ENCODE results near the gene RGS17.

DNA sequence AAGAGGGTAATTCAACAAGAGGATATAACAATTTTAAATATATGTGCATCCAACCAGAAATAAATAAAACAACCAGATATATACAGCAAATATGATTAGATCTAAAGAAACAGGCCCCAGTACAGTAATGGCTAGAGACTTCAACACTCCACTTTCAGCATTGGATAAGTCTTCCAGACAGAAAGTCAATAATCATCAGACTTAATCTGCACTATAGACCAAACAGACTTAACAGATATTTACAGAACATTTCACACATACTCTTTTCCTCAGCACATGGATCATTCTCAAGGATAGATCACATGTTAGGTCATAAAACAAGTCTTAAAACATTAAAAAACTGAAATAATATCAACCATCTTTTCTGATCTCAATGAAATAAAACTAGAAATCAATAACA, 65.9 kb downstream of the RGS17 start:
- TF ChIP-seq, protein P1, sequence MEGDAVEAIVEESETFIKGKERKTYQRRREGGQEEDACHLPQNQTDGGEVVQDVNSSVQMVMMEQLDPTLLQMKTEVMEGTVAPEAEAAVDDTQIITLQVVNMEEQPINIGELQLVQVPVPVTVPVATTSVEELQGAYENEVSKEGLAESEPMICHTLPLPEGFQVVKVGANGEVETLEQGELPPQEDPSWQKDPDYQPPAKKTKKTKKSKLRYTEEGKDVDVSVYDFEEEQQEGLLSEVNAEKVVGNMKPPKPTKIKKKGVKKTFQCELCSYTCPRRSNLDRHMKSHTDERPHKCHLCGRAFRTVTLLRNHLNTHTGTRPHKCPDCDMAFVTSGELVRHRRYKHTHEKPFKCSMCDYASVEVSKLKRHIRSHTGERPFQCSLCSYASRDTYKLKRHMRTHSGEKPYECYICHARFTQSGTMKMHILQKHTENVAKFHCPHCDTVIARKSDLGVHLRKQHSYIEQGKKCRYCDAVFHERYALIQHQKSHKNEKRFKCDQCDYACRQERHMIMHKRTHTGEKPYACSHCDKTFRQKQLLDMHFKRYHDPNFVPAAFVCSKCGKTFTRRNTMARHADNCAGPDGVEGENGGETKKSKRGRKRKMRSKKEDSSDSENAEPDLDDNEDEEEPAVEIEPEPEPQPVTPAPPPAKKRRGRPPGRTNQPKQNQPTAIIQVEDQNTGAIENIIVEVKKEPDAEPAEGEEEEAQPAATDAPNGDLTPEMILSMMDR (conservative IDR thresholded peaks at IDR 0.05), result no peak
- TF ChIP-seq EZH2 (IDR thresholded peaks at IDR 0.05; ENCODE audit: low read depth), result no peak
